ENCODE results near the gene TECTB.

Gene TECTB

GRCh38 chr10:112345743-112346142 is 62.5 kb downstream of the TECTB start:
- no peak for DNase-seq (ENCODE audit: extremely low read depth in 1 of 2, low read depth in 1 of 2)

DNA sequence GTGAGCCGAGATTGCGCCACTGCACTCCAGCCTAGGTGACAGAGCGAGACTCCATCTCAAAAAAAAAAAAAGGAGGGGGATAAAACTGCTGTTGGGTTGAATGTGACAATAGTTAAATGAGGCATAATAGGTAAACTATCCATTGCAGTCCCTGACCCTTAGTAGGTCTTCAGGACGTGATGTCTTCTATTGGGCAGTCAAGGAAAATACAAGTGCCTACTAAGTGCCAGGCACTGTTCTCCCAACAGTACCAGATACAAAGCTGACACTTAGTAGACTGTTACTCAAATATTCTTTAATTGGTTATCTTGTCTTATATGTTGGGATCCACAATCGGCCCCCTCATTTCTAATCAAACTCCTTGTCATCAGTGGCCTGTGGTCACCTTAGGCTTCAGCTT is 63.6 kb downstream of the TECTB start:
- DNase-seq (ENCODE audit: extremely low read depth in 1 of 2, low read depth in 1 of 2): no peak

- DNase-seq (ENCODE audit: extremely low read depth in 1 of 2, low read depth in 1 of 2): no peak
Measured at GRCh38 chr10:112347709-112348671, 64.8 kb downstream of the TECTB start.

DNA sequence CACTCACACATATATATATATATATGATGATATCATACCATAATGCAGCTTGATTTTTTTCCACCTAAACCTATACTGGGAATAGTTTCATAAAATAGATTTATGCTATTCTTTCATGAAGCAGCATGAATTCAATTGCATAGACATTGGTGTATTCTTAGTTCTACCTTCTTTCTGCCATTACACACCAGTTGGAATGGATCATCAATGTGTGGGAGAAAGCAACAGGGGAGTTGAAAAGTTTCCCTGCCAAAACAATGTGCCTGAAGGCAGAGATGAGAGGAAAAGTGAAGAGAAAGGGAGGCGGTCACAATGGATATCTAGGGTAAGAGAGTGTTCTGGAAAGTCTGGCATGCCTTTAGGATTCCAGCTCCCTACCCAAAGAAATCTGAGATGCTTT is 65.6 kb downstream of the TECTB start:
- DNase-seq (ENCODE audit: extremely low read depth in 1 of 2, low read depth in 1 of 2): no peak

GRCh38 chr10:112349521-112350085 is 66.4 kb downstream of the TECTB start:
- DNase-seq (ENCODE audit: extremely low read depth in 1 of 2, low read depth in 1 of 2): no peak

DNA sequence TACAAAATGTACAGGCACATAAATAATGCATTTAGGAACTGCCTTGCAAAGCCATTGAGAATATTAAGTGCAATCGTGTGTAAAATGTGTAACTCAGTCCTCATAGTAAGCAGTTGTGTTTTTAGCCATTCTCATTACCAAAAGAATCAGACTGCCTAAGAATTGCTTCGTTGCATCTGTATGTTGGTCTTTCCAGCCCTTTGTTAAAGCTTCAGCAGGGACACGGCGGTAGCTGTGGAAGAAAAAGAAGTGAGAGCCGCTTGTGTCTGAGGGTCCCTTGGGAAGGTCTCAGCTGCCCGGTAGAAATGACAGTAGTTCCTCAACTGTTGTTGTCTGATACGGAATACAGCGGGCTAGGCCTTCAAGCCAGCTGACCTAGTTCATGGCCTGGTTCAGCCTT is 67.9 kb downstream of the TECTB start:
- no peak for DNase-seq (ENCODE audit: extremely low read depth in 1 of 2, low read depth in 1 of 2)

- no peak for DNase-seq (ENCODE audit: extremely low read depth in 1 of 2, low read depth in 1 of 2)
Measured at GRCh38 chr10:112352044-112352443, 68.8 kb downstream of the TECTB start.

- DNase-seq (ENCODE audit: extremely low read depth in 1 of 2, low read depth in 1 of 2): no peak
Measured at GRCh38 chr10:112353046-112353445, 69.8 kb downstream of the TECTB start.

Data from activated CD8-positive, alpha-beta memory T cell treated with anti-CD3 and anti-CD28 coated beads for 1 hour (primary cell).